GM11168 (cell line): ENCODE results near the gene MT1E.
"Not testable (repeated sequence)": the region's sequence is repeated elsewhere in the genome, so short reads cannot be mapped to it uniquely, and the experiment has no call there.

Source experiments
- in situ Hi-C: fragments of 300-500 bp; cut with MboI; formaldehyde crosslinking; loops from one replicate; pipeline ENCODE4 v1.12.0; 2022; ENCODE audit warnings: low sequenced_read_pairs; ENCODE audit not compliant: unreplicated experiment

MT1E gene

DNA sequence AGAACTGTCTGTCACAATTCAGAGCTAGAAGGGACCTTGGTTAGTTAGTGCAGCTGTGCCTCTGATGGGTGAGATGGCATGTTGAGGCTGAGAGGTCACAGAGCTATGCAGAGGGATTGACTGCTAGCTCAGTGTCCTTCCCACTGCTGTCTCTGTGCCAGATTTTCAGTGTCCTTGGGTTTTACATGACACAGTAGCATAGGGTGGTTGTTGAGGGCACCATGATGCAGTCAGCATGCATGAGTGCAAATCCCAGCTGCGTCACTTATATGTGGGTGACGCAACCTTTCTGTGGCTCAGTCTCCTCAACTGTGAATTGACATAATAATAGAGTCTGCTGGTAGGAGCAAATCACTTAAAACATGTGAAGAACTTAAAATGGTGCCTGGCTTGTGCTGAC lies 15.6 kb downstream of the MT1E start:
- in situ Hi-C loops: no loop called here

DNA sequence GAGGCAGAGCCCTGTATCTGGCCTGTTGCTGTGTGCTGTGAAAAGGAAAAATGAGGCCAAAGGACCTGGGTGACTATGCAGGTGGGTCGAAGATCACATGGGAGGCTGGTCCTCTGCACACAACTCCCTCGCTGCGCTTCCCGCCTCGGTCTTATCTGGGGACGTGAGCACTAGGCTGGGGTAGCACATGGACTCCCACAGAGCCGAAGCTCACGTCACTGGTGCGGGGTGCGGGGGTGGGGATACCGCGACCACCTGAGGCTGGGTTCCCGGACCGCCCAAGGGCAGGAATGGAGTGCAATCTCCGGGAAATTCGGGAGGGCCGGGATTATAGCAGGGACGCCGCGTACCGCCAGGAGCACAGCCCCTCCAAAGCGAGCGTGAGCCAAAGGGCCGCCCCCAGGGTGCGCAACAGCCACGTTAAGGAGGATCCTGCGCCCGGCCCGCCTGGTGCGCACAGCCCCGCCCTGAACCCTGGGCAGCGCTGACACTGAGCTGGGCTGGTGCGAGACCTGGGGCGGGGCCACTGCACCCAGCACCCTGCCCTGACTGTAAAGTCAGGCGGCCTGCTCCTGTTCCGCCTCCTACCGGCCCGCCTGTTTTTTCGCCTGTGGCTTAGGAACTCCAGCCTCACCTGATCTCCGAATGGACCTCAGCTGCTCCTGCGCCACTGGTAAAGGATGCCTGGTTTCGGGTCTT lies 17.6 kb downstream of the MT1E start:
- in situ Hi-C loops: no loop called here

DNA sequence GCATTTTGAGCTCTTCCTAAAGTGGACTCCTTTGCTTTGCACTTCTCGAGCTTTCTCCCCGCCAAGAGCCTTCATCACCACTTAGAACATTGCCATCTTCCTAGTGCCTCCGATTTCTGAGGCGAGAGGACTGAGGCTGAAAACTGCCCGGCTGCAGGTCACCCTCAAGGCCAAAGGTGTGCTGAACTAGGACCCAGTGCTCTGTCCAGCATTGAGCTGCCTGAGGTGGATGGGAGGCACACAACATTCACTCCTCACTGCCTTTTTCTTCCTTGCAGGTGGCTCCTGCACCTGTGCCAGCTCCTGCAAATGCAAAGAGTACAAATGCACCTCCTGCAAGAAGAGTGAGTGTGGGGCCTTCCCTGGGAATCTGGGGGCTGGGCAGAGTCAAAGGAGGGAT lies 18.3 kb downstream of the MT1E start:
- in situ Hi-C loops: no loop called here

DNA sequence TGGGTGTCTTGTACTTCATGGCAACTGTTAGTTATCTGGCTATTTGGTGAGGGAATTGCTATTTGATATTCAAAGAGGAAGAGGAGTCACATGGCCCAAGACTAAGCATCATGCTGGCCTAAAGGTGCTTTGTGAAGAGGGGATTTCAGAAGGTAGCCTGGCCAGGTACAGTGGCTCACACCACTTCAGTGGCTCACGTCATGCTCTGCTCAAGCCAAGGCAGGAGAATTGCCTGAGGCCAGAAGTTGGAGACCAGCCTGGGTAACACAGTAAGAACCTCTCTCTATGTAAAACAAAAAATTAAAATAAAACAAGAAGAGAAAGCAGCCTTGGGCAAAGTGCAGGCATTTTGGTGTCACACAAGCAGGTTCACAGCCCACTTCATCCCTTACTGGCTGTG lies 19.7 kb downstream of the MT1E start:
- in situ Hi-C loops: no loop called here

DNA sequence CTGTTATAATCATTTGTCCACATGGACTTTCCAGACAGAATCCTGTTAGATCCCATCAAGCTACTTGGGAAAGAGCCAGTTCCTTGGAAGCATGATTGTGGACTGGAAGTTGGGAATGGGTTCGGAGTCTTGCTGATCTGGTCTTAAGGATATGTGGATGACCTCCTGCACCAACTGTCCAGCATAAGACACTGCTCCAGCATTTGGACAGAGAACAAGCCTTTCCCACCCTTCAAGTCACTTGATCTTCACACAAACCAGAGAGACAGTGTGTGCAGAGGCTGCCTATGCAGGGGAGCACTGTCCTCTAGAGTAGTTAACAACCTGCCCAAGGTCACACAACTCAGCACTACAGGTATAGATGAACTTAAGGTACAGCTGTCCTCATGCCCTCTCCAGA lies 20.3 kb downstream of the MT1E start:
- in situ Hi-C loops: no loop called here

DNA sequence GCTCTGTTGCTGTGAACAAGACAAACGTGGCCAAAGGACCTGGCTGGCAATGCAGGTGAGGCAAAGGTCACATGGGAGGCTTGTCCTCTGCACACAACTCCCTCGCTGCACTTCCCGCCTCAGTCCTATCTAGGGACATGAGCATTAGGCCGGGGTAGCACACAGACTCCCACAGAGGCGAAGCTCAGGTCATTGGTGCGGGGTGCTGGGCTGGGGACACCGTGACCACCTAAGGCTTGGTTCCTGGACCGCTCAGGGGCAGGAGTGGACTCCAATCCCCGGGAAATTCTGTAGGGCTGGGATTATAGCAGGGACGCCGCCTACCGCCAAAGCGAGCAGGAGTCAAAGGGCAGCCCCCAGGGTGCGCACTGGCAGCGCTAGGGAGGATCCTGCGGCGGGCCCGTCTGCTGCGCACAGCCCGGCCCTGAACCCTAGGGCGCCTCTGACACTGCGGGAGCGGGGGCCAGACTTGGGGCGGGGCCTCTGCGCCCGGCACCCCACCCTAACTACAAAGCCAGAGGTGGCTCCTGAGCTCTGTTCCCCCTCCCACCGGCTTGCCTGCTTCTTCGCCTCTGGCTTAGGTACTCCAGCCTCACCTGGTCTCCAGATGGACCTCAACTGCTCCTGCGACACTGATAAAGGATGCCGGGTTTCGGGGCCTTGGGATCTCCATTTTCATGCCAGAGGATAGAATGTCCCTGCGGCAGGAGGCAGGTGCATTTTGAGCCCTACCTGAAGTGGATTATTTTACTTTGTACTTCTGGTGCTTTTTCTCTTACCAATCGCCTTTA lies 22.3 kb downstream of the MT1E start:
- in situ Hi-C loops: no loop called here

DNA sequence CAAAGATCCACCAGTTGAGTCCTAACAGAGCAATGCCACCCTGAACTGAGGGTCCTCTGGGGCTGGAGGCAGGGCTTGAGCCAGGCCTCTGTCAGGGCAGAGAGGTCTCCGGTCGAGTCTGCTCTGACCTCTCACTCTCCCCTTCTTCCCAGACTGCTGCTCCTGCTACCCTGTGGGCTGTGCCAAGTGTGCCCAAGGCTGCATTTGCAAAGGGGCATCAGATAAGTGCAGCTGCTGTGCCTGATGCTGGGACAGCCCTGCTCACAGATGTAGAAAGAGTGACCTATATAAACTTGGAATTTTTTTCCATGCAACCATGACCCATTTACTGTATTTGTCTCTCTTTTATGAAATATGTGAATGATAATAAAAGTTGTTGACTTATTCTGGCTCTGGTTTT lies 23.7 kb downstream of the MT1E start:
- in situ Hi-C loops: no loop called here

DNA sequence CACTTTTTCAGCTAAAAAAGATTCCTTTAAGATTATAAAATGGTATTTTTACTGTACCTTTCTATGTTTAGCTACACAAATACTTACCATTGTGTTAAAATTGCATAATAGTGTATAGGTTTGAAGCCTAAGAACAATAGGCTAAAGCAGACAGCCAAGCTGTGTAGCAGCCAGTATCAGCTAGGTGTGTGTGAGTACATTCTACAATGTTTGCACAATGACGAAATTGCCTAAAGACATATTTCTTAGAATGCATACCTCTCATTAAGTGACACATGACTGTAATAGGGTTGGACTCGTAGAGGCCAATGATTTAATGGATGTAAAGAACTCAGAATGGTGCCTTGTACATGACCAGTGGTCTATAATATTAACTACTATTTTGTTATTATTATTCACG lies 24.2 kb downstream of the MT1E start:
- in situ Hi-C loops: no loop called here

DNA sequence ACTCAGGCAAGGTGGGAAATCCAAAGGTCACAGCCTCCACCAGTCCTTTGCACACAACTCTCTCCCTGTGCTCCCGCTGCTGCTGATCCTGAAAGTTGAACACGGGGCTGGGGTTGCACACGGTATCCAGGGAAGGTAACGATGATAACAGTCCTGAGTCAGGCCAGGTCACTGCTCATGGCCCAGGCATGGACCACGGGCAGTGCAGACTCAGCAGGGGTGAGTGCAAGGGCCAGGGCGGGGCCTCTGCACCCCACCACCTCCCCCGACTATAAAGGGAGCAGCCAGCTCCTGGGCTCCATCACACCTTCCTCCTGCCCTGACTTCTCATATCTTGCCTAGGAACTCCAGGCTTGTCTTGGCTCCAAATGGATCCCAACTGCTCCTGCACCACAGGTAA lies 26.0 kb downstream of the MT1E start, which contains the start of gene MT1B:
Gene MT1B (plus strand): TSS at position 301 of the 400 bp plus-strand sequence. CDS start 68 bp downstream, at position 369.
- in situ Hi-C loops: no loop called here

DNA sequence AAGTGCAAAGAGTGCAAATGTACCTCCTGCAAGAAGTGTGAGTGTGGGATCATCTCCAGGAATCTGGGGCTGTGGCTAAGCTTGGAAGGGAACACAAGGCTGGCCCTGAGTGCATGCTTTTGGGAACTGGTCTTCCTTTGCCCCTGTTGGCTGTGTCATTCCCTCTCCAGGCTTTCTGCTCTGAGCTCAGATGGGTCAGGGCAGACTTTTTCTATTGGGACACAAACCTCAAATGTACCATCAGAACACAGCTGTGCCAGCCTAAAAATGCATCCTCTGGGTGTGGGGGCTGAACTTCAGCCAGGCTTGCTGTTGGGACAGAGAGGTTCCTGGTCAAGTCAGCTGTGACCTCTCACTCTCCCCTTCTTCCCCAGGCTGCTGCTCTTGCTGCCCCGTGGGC lies 27.0 kb downstream of the MT1E start:
- in situ Hi-C loops: no loop called here

DNA sequence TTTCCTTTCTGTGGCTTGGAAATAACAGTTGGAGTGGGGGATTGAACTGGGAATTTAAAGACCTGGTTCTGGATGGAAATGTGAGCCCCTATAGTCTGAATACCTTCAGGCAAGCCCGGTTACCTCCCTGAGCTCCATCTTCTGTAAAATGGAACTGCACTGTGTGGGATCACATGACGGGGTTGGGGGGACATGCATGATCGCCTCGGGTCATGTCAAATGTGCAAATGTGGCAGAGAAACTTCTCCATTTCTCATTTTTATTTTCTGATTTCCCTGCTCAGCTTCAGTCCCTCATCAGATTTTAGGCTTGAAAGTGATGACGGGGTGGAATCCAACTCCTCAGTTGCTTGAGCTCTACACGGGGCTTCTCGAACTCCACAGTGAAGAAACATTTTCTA lies 27.6 kb downstream of the MT1E start:
- in situ Hi-C loops: no loop called here

DNA sequence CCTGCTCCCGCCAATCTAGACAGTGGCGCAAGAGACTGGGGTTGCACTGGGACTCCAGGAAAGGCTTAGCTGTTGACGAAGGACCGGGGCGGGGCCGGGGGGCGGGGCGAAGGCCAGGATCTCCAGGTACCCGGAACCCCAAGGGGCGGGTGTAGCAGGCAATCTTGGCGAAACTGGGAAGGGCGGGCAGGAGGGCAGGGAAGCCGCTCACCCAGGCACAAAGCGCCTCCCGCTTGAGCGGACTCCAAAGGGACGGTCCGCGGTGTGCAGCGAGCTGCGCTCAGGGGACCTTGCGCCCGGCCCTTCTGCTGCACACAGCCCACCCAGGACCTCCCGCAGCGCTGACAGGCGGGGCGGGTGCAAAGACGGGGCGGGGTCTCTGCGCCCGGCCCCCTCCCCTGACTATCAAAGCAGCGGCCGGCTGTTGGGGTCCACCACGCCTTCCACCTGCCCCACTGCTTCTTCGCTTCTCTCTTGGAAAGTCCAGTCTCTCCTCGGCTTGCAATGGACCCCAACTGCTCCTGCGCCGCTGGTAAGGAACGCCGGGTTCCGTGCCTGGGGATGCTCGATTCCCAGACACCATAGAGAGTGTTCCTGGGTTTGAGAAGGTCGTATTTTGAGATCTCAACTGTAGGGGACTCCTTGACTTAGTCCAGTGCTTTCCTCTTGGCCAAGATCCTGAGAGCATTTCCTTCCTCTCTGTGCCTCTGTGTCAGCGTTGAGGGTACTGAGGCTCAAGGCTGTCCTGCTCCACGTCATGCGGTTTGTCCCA lies 32.2 kb downstream of the MT1E start, which contains the start of gene MT1F:
Gene MT1F (plus strand): TSS at position 405 of the 772 bp plus-strand sequence. CDS start 100 bp downstream, at position 505.
- in situ Hi-C loops: no loop called here

DNA sequence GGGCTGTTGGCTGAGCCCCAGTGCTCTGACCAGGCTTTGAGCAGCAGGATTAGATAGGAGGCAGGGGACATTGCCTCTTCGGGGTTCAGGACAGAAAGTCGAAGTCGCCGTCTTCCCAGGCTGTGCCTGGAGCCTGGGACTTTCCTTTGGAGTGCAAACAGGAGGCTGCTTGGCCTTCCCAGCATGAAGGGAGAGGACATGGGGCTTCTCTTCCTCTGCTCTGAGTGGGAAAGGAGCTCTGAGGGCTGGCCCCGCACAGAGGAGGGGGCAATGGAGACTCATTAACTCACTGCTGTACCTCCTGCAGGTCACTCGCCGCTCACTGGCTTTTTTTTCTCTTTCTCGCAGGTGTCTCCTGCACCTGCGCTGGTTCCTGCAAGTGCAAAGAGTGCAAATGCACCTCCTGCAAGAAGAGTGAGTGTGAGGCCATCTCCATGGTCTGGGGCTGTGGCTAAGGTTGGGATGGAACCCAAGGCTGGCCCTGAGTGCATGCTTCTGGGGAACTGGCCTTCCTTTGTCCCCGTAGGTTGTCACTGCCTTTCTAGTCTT lies 32.8 kb downstream of the MT1E start:
- in situ Hi-C loops: no loop called here

DNA sequence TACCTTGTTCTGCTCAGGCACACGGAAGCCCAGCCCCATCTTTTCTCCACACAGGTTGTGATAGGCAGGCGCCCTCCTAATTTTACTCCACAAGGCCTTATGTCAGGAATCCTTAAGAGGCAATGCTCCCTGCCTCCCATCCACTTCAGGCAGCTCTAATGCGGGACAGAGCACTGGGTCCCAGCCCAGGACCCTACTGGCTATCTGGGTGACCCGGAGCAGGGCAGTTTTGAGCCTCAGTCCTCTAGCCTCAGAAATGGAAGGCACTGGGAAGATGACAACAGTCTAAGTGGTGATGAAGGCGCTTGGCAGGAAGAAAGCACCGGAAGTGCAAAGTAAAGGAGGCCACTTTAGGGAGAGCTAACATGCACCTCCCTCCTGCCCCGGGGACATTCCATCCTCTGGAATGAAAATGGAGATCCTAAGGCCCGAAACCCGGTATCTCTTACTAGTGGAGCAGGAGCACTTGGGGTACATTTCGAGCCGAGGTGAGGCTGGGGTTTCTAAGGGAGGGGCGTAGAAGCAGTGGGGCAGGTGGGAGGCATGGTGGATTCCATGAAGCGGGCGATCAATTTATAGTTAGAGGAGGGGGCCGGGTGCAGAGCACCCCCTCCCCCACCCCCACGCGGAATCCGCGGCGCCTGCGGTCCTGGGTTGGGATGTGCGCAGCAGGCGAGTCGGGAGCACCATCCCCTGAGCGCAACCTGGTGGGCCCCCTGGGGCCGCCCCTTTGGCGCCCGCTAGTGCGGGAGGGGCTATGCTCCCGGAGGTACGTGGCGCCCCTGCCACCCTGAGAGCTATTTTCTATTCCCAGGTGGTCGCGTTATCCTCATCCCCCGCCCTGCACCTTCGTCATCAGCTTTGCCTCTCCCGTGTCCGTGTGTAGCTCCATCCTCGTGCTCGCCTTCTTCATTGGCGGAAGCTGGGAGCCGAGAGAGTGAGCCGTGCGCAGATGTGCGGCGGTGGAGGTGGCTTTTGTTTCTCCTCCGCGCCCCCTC lies 37.1 kb downstream of the MT1E start:
- in situ Hi-C loops: no loop called here

DNA sequence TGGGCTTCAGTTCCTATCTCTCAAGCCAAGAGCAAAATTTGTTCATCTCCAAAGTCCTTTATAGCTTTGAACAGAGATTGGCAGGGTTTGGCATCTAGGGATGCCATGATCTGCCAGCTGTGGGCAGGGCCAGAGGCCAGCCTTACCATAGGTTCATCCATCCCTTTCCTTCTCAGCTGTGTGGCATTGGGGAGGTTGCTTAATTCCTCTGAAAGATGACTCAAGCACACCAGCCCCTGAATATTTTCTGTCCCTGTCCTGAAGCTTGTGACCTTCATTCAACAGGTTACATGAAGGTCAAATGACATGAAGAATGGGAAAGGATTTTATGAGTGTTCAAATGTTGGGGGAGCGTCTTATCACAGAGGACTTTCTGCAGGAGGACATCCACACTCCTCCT lies 38.9 kb downstream of the MT1E start:
- in situ Hi-C loops: no loop called here

DNA sequence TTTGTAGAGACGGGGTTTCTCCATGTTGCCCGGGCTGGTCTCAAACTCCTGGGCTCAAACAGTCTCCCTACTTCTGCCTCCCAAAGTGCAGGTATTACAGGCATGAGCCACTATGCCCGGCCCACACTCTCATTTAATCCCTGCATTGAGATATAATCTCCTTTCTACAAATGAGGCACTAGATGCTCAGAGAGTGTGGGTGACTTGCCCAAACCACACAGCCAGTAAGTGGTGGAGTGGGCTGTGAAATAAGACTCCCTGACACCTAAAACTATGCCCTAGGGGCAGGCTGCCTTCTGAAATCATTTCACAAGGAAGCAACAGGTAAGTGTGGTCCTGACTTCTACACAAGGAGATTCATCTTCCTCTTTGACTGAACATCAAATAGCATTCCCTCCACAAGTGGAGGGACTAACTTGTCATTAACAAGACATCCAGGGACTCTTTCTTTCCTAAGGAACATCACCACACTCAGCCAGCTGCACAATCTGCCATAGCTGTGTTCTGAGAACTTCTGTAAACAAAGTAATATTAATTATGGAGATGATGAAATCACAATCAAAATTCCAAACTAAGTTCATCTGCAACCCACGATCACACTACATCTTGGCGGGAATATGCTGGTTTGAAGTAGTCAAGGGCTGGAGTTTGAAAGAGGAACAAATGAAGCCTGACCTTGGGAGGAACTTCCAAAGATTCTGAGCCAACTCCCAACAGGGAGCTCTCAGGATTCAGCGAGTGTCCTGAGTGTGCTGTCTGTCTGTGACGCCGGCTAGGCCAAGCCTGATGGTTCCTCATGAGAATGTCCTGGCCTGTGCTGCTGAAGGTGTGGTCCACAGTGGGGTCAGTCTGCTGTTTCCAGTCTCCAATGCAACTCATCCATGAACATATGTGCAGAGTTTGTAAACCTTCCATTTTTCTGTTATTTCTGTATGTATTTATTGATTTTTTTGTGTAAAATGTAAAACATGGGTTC lies 40.0 kb downstream of the MT1E start:
- in situ Hi-C loops: not testable (repeated sequence)

DNA sequence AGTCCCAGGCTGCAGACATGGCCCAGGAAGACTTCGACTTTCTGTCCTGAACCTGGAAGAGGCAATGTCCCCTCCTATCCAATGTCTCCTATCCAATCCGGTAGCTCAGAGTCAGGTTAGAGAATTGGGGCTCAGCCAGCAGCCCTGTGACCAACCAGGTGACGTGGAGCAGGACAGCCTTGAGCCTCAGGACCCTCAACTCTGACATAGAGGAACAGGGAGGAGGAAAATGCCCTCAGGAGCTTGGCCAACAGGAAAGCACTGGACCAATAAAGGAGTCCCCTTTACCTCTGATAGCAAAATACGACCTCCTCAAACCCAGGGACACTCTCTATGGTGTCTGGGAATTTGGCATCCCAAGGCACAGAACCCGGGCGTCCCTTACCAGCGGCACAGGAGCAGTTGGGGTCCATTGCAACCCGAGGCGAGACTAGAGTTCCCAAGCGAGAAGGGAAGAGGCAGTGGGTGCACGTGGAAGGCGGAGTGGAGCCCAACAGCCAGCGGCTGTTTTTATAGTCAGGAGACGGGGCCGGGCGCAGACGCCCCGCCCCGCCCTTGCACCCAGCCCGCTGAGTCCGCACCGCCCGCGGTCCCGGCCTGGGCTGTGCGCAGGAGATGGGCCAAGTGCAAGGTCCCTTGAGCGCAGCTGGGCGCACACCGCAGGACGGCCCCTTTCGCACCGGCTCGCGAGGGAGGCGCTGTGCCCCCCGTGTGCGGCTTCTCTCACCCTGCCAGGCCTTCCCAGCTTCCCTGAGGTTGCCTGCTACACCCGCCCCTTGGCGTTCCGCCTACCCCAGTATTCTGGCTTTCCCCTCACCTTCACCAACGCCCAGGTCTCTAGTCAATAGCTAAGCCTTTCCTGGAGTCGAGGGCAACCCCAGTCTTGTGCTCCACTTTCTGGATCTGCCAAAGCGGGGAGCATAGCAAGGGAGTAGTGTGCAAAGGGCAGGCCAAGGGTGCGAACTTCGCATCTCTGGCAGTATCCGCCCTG lies 42.3 kb downstream of the MT1E start, which contains the start of gene MT1G:
Gene MT1G (minus strand): TSS at position 485 of the 991 bp plus-strand sequence. CDS start 72 bp downstream, at position 413.
- in situ Hi-C loops: no loop called here
